IMR-90 (cell line): ENCODE measurements around the gene CDC73. TPM values are rescaled to one million over a fixed set of nuclear protein-coding genes. Genes with fewer than 3 reads are reported as not detected.

Source experiments
- ATAC-seq: fragments of 200-7000 bp; cut with Tn5 transposase; 2 replicates; pipeline ENCODE4 v1.9.1; 2020; ENCODE audit warnings: low read depth, mild to moderate bottlenecking, moderate library complexity
- BruUV-seq: library from RNA; stranded (reverse); fragments of 400-500 nt; replicated peaks from 2 replicates; lab custom pipeline; 2021; lab: Mats Ljungman, UMichigan
- CTCF ChIA-PET: fragments of 300-600 bp; formaldehyde crosslinking; extraction: SDS; loops from one replicate; lab custom pipeline; 2021; ENCODE audit warnings: antibody characterized with exemption; lab: Yijun Ruan, JAX
- POLR2A ChIA-PET: fragments of 300-600 bp; sonication (Branson Sonifier 250); formaldehyde crosslinking; loops from one replicate; lab custom pipeline; 2022; ENCODE audit warnings: antibody characterized with exemption; ENCODE audit not compliant: unreplicated experiment; lab: Charles Lee
- DNase-seq: peaks from one replicate; pipeline ENCODE4 v3.0.0; 2013
- H2AFZ ChIP-seq: replicated peaks from 2 replicates; pipeline ENCODE3; 2013; ENCODE audit warnings: low read length, mild to moderate bottlenecking; ENCODE audit not compliant: poor library complexity
- H2AK5ac ChIP-seq: 2 replicates; pipeline ENCODE4 v1.6.1; 2013; ENCODE audit warnings: low read depth, low read length, inconsistent platforms
- H2AK9ac ChIP-seq: replicated peaks from 2 replicates; pipeline ENCODE3; 2013; ENCODE audit warnings: mild to moderate bottlenecking, low read depth, low read length, moderate library complexity; ENCODE audit not compliant: poor library complexity
- H2BK120ac ChIP-seq: 2 replicates; pipeline ENCODE4 v1.6.1; 2013; ENCODE audit warnings: low read depth, low read length, inconsistent platforms
- H2BK15ac ChIP-seq: 3 replicates; pipeline ENCODE4 v1.6.1; 2013; ENCODE audit warnings: low read depth, low read length, inconsistent platforms
- H2BK20ac ChIP-seq: 2 replicates; pipeline ENCODE4 v1.6.1; 2013; ENCODE audit warnings: low read depth, mild to moderate bottlenecking, inconsistent platforms, low read length, moderate library complexity
- H2BK5ac ChIP-seq: 2 replicates; pipeline ENCODE4 v1.6.1; 2013; ENCODE audit warnings: mild to moderate bottlenecking, low read depth, low read length, inconsistent platforms; ENCODE audit not compliant: poor library complexity, severe bottlenecking
- H3K14ac ChIP-seq: replicated peaks from 2 replicates; pipeline ENCODE4 v1.6.1; 2013; ENCODE audit warnings: low read depth, low read length, inconsistent platforms
- H3K18ac ChIP-seq: 2 replicates; pipeline ENCODE4 v1.6.1; 2013; ENCODE audit warnings: low read depth, low read length, control low read depth
- H3K23ac ChIP-seq: 2 replicates; pipeline ENCODE4 v1.6.1; 2013; ENCODE audit warnings: low read depth, low read length, inconsistent platforms
- H3K27ac ChIP-seq: 2 replicates; pipeline ENCODE4 v1.5.1; 2013; ENCODE audit warnings: mild to moderate bottlenecking, control low read depth, low read length; ENCODE audit not compliant: insufficient read depth
- H3K27me3 ChIP-seq: 2 replicates; pipeline ENCODE4 v1.6.1; 2013; ENCODE audit warnings: low read length; ENCODE audit not compliant: control insufficient read depth, insufficient read depth
- H3K36me3 ChIP-seq: 2 replicates; pipeline ENCODE4 v1.6.1; 2013; ENCODE audit warnings: low read length, mixed read lengths; ENCODE audit not compliant: control insufficient read depth, insufficient read depth
- H3K4ac ChIP-seq: 2 replicates; pipeline ENCODE4 v1.6.1; 2013; ENCODE audit warnings: low read depth, low read length, inconsistent platforms
- H3K4me1 ChIP-seq: 2 replicates; pipeline ENCODE4 v1.6.1; 2013; ENCODE audit warnings: low read length, mixed read lengths; ENCODE audit not compliant: control insufficient read depth, insufficient read depth
- H3K4me2 ChIP-seq: 2 replicates; pipeline ENCODE4 v1.6.1; 2013; ENCODE audit warnings: low read depth, mild to moderate bottlenecking, control low read depth, low read length, moderate library complexity
- H3K4me3 ChIP-seq: 2 replicates; pipeline ENCODE4 v1.5.1; 2013; ENCODE audit warnings: low read depth, mild to moderate bottlenecking, control low read depth, low read length, moderate library complexity; ENCODE audit not compliant: insufficient read depth
- H3K56ac ChIP-seq: 2 replicates; pipeline ENCODE4 v1.6.1; 2013; ENCODE audit warnings: low read length, inconsistent platforms; ENCODE audit not compliant: insufficient read depth; ENCODE audit errors: extremely low read depth
- H3K79me1 ChIP-seq, 2 experiments: 2 replicates each; pipeline ENCODE4 v1.6.1; 2013; ENCODE audit warnings: low read length in 2 of 2, inconsistent platforms in 1 of 2, low read depth in 1 of 2
- H3K9ac ChIP-seq: 2 replicates; pipeline ENCODE4 v1.6.1; 2013; ENCODE audit warnings: low read depth, low read length, control low read depth
- H3K9me1 ChIP-seq: 2 replicates; pipeline ENCODE4 v1.6.1; 2013; ENCODE audit warnings: low read length, inconsistent platforms; ENCODE audit not compliant: insufficient read depth
- H3K9me3 ChIP-seq: 2 replicates; pipeline ENCODE4 v1.6.1; 2013; ENCODE audit warnings: low read length; ENCODE audit not compliant: control insufficient read depth, insufficient read depth
- H4K20me1 ChIP-seq: 2 replicates; pipeline ENCODE4 v1.6.1; 2013; ENCODE audit warnings: low read length, inconsistent platforms; ENCODE audit not compliant: insufficient read depth
- H4K5ac ChIP-seq: 2 replicates; pipeline ENCODE4 v1.6.1; 2013; ENCODE audit warnings: mild to moderate bottlenecking, low read depth, low read length, control low read depth
- H4K8ac ChIP-seq, 2 experiments: 2 replicates each; pipeline ENCODE4 v1.6.1; 2013; ENCODE audit warnings: low read depth in 2 of 2, low read length in 2 of 2, control low read depth in 1 of 2, inconsistent platforms in 1 of 2
- H4K91ac ChIP-seq: 2 replicates; pipeline ENCODE4 v1.6.1; 2013; ENCODE audit warnings: low read depth, low read length, inconsistent platforms; ENCODE audit not compliant: insufficient read depth
- BHLHE40 ChIP-seq: fragments of 150-350 bp; IDR thresholded peaks from 2 replicates; pipeline ENCODE4 v1.6.1; 2016; ENCODE audit warnings: mild to moderate bottlenecking, low read depth, low read length
- MXI1 ChIP-seq: IDR thresholded peaks from 2 replicates; pipeline ENCODE4 v1.6.1; 2012; ENCODE audit warnings: low read depth, mild to moderate bottlenecking, low read length, moderate library complexity, borderline replicate concordance
- WGBS, 2 experiments: methylation state at CpG; one replicate each; pipeline versions ENCODE4 v1.1.5 to v1.1.7; 2013; ENCODE audit warnings: missing lambda C conversion rate in 2 of 2; ENCODE audit not compliant: insufficient read length in 1 of 2; ENCODE audit errors: extremely low coverage in 2 of 2; 5-methylcytosine and 5-hydroxymethylcytosine counted together
- dilution Hi-C: fragments of 300-500 bp; cut with HindIII; formaldehyde crosslinking; loops from one replicate; pipeline ENCODE4 v1.14.3; 2018; ENCODE audit warnings: low sequenced_read_pairs; ENCODE audit not compliant: unreplicated experiment
- in situ Hi-C: fragments of 300-500 bp; cut with MboI; formaldehyde crosslinking; loops from 3 replicates; pipeline ENCODE4 v1.14.3; 2019; ENCODE audit warnings: low sequenced_read_pairs, inconsistent platforms, mixed read lengths
- intact Hi-C: fragments of 100-400 bp; cut with micrococcal nuclease; formaldehyde crosslinking; loops from 2 replicates; pipeline ENCODE4 v1.10.0; 2022
- polyA plus RNA-seq, 3 experiments: library from polyadenylated mRNA; depleted of rRNA; stranded (reverse); fragments of >200 nt; gene quantifications; 2 replicates each; pipeline ENCODE4 v1.2.3, GENCODE V29; 2012; ENCODE audit warnings: low replicate concordance in 1 of 3
- total RNA-seq: library from RNA; depleted of rRNA; stranded (reverse); fragments of >200 nt; gene quantifications from 2 replicates; pipeline ENCODE4 v1.2.3, GENCODE V29; 2012
- TF ChIP-seq, protein P1 (sequence below): fragments of 150-350 bp; IDR thresholded peaks from 2 replicates; pipeline ENCODE4 v1.6.1; 2016; ENCODE audit warnings: low read depth, mild to moderate bottlenecking, low read length, moderate library complexity, borderline replicate concordance
- TF ChIP-seq, protein P2 (sequence below): conservative IDR thresholded peaks from 2 replicates; pipeline ENCODE4 v1.5.1; 2012; ENCODE audit warnings: mild to moderate bottlenecking, low read depth, low read length, improper control_type of control experiment

CDC73 gene
- total and polyA plus RNA-seq, 2 of the 4 experiments (the other 2 are of a cell fraction) = 22.1 to 29.6 TPM

DNA sequence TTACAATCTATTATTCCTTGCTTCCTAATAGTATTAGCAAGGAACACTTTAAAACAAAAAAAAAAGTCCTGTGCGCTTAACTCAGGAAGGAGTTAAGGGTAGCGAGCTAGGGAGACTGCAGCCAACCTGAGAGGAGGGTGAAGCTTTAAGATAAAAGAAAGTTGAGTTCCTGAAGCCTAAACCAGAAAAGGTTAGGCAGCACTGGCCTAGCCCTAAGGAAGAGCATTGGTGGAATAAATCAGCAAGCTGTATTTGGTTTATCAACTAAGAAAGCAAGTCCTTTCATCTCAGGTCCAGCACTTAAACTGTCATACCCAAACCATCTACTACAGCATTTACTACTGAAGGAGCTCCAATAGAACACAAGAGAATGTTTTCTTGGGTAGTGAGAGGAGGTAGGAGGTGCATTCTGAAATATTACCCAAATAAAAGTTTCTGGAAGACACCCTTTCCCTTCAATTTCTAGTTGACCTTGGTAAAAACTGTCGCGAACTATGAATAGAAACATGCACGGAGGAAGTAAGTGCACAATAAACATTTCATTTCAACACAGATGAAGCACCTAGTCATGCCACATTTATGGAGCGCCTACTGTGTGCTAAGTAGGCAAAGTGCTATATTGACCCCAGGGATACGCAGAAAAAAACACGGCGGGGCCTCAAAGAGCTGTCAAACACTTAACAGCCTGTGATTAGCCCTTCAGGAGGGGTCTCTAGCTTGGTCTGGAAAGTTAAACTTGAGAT, 17.9 kb upstream of the CDC73 start (continued):
- TF ChIP-seq, protein P1, sequence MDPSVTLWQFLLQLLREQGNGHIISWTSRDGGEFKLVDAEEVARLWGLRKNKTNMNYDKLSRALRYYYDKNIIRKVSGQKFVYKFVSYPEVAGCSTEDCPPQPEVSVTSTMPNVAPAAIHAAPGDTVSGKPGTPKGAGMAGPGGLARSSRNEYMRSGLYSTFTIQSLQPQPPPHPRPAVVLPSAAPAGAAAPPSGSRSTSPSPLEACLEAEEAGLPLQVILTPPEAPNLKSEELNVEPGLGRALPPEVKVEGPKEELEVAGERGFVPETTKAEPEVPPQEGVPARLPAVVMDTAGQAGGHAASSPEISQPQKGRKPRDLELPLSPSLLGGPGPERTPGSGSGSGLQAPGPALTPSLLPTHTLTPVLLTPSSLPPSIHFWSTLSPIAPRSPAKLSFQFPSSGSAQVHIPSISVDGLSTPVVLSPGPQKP = no peak

DNA sequence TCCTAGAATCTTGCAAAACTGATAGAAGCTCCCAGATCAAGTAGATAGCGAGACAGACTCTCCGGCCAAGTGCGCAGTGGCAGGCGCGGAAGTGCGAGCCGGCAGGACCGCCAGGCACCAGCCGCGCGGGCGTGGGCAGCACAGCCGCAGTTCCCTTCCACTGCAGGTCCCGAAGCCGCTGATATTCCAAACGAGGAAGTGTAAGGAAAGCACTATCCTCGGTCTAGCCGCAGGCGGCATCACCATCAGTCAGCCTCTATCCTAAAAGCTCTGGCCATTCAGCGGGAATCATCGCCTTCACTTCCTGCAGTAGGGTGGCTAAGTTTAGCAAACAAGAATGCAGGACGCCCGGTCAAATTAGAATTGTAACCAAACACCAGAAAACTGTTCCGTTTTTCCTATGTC, 17.3 kb upstream of the CDC73 start:
- peak overlapping the region; percentile 94 for H2AFZ ChIP-seq
- peak overlapping the region; percentile 93 for H3K4me2 ChIP-seq
- POLR2A ChIA-PET = interaction anchor here (1.4 kb wide), 1 partner anchor 18 kb away, joined by 5 read pairs; the partner anchor contains the start of gene CDC73
- peak overlapping the region; percentile 96 for H3K23ac ChIP-seq
- H3K4me1 ChIP-seq = no peaks in the 10 kb centered on the region
- H3K4me3 ChIP-seq = peak overlapping the region; percentile 90
- CTCF ChIA-PET = no interaction called here
- H3K9ac ChIP-seq = peak overlapping the region; percentile 71
- no peaks in the 10 kb centered on the region for H3K27me3 ChIP-seq
- H2BK20ac ChIP-seq = no peak overlapping the region
- H2AK9ac ChIP-seq = peak overlapping the region; percentile 89
- peak overlapping the region; percentile 14; the same call in 1 of the 2 replicates for H4K91ac ChIP-seq
- no TSS peak for BruUV-seq
- in situ Hi-C loops (no loop called here), intact Hi-C loops (loop anchor here (2.0 kb wide), 1 partner anchor 46 kb away; the partner anchor contains the start of genes RO60 and UCHL5), dilution Hi-C loops (no loop called here)
- H3K18ac ChIP-seq = peak overlapping the region; percentile 33; the same call in 1 of the 2 replicates
- peak; percentile 34 for ATAC-seq
- H3K14ac ChIP-seq = peak overlapping the region; percentile 93
- peaks cover 3% of the 10 kb centered on the region for H3K36me3 ChIP-seq
- peak overlapping the region; percentile 74 for H3K27ac ChIP-seq
- peaks cover 12 to 32% of the 10 kb centered on the region in 2 experiments for H3K79me1 ChIP-seq
- H3K9me3 ChIP-seq = no peaks in the 10 kb centered on the region
- H2BK5ac ChIP-seq = peak overlapping the region; percentile 81
- no peak for TF ChIP-seq BHLHE40
- peak; percentile 65; the same call in 1 of the 2 replicates for TF ChIP-seq MXI1
- TF ChIP-seq, protein P2, sequence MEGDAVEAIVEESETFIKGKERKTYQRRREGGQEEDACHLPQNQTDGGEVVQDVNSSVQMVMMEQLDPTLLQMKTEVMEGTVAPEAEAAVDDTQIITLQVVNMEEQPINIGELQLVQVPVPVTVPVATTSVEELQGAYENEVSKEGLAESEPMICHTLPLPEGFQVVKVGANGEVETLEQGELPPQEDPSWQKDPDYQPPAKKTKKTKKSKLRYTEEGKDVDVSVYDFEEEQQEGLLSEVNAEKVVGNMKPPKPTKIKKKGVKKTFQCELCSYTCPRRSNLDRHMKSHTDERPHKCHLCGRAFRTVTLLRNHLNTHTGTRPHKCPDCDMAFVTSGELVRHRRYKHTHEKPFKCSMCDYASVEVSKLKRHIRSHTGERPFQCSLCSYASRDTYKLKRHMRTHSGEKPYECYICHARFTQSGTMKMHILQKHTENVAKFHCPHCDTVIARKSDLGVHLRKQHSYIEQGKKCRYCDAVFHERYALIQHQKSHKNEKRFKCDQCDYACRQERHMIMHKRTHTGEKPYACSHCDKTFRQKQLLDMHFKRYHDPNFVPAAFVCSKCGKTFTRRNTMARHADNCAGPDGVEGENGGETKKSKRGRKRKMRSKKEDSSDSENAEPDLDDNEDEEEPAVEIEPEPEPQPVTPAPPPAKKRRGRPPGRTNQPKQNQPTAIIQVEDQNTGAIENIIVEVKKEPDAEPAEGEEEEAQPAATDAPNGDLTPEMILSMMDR = 0 out of 2 replicates have a peak, but pooled peaks have one; percentile 0
- TF ChIP-seq, protein P1 = no peak
- DNase-seq = peak; percentile 56
- peaks cover 2% of the 10 kb centered on the region; the same call in 1 of the 2 replicates for H3K9me1 ChIP-seq
- H2BK120ac ChIP-seq = no peak overlapping the region
- peak overlapping the region; percentile 76 for H3K4ac ChIP-seq
- no peak overlapping the region; the same call in 2 of the 3 replicates for H2BK15ac ChIP-seq
- peak overlapping the region; percentile 75 for H3K56ac ChIP-seq
- H4K5ac ChIP-seq = peak overlapping the region; percentile 40; the same call in 1 of the 2 replicates
- H4K8ac ChIP-seq = peak overlapping the region; percentile 6 to 56; a peak in 2 of 4 replicates
- H4K20me1 ChIP-seq = peaks cover 8% of the 10 kb centered on the region; the same call in 1 of the 2 replicates
- no peak overlapping the region; the same call in 1 of the 2 replicates for H2AK5ac ChIP-seq
- WGBS, 2 experiments = no CpG with 5 or more reads among the region's 24 CpGs
